GF-D8 (cell line): ENCODE data around the gene C12orf56.

Experiments used
- DNase-seq: peaks from one replicate; lab custom pipeline; 2025; lab: John Stamatoyannopoulos, UW

C12orf56 gene

GRCh38 chr12:64390275-64390851 lies at the start of gene C12orf56:
Gene C12orf56 (minus strand): TSS chr12:64390758. CDS start chr12:64390565, 193 bp downstream.
- DNase-seq = no peak

- no peak for DNase-seq
These were observed 49.5 kb upstream of the C12orf56 start for GRCh38 chr12:64440100-64440499.

- no peak for DNase-seq
These were observed 43.4 kb upstream of the C12orf56 start for GRCh38 chr12:64433915-64434314.

- DNase-seq = no peak
These were observed 41.2 kb upstream of the C12orf56 start for GRCh38 chr12:64431791-64432190.

GRCh38 chr12:64430886-64431285 lies 40.3 kb upstream of the C12orf56 start:
- DNase-seq = no peak

GRCh38 chr12:64428956-64429355 lies 38.4 kb upstream of the C12orf56 start:
- no peak for DNase-seq

- DNase-seq = no peak
These were observed 37.4 kb upstream of the C12orf56 start for GRCh38 chr12:64427988-64428387.

GRCh38 chr12:64419696-64420095 lies 29.1 kb upstream of the C12orf56 start:
- no peak for DNase-seq

GRCh38 chr12:64418209-64418608 lies 27.7 kb upstream of the C12orf56 start:
- DNase-seq = no peak

GRCh38 chr12:64413884-64414283 lies 23.3 kb upstream of the C12orf56 start:
- no peak for DNase-seq

- DNase-seq = no peak
These were observed 21.9 kb upstream of the C12orf56 start for GRCh38 chr12:64412459-64412858.

- DNase-seq = no peak
These were observed 20.9 kb upstream of the C12orf56 start for GRCh38 chr12:64411427-64411826.

- no peak for DNase-seq
These were observed 17.0 kb upstream of the C12orf56 start for GRCh38 chr12:64407342-64408223.

- DNase-seq = peak; percentile 63
These were observed 14.1 kb upstream of the C12orf56 start for GRCh38 chr12:64404470-64405256.

- DNase-seq = peak; percentile 85
These were observed 13.3 kb upstream of the C12orf56 start, which contains the start of gene XPOT for GRCh38 chr12:64403707-64404469. Gene XPOT (plus strand): TSS chr12:64404392. CDS start chr12:64410036, 5,644 bp downstream.

- DNase-seq = no peak
These were observed 11.6 kb upstream of the C12orf56 start for GRCh38 chr12:64402181-64402580.

- no peak for DNase-seq
These were observed 9.5 kb upstream of the C12orf56 start for GRCh38 chr12:64400041-64400440.

- no peak for DNase-seq
These were observed 5.2 kb upstream of the C12orf56 start for GRCh38 chr12:64395739-64396138.

- DNase-seq = no peak
These were observed 1.7 kb upstream of the C12orf56 start for GRCh38 chr12:64392221-64392620.

- DNase-seq = no peak
These were observed 1.4 kb downstream of the C12orf56 start for GRCh38 chr12:64389154-64389553.

- DNase-seq = no peak
These were observed 3.3 kb downstream of the C12orf56 start for GRCh38 chr12:64387197-64387816.
